ENCODE results near the gene WFS1.

Gene WFS1

GRCh38 chr4:6235901-6236640 lies 33.6 kb upstream of the WFS1 start:
- no peak for DNase-seq

GRCh38 chr4:6236816-6237390 lies 32.7 kb upstream of the WFS1 start:
- no peak for DNase-seq

GRCh38 chr4:6239486-6239885 lies 30.2 kb upstream of the WFS1 start:
- no peak for DNase-seq

- no peak for DNase-seq
Measured at GRCh38 chr4:6239968-6240367, 29.7 kb upstream of the WFS1 start.

- DNase-seq = no peak
Measured at GRCh38 chr4:6241062-6241845, 28.4 kb upstream of the WFS1 start.

- no peak for DNase-seq
Measured at GRCh38 chr4:6242271-6243029, 27.2 kb upstream of the WFS1 start.

- no peak for DNase-seq
Measured at GRCh38 chr4:6245246-6246169, 24.1 kb upstream of the WFS1 start.

GRCh38 chr4:6246170-6246634 lies 23.4 kb upstream of the WFS1 start:
- no peak for DNase-seq

- no peak for DNase-seq
Measured at GRCh38 chr4:6248394-6248793, 21.3 kb upstream of the WFS1 start.

- peak; percentile 25 to 27 for DNase-seq
Measured at GRCh38 chr4:6250235-6250983, 19.2 kb upstream of the WFS1 start.

- no peak for DNase-seq
Measured at GRCh38 chr4:6250984-6251295, 18.7 kb upstream of the WFS1 start.

GRCh38 chr4:6251365-6251764 lies 18.3 kb upstream of the WFS1 start:
- no peak for DNase-seq

GRCh38 chr4:6252051-6252450 lies 17.6 kb upstream of the WFS1 start:
- DNase-seq = no peak

- no peak for DNase-seq
Measured at GRCh38 chr4:6253111-6253510, 16.5 kb upstream of the WFS1 start.

- DNase-seq = no peak
Measured at GRCh38 chr4:6253961-6254360, 15.7 kb upstream of the WFS1 start.

- DNase-seq = no peak
Measured at GRCh38 chr4:6256141-6256540, 13.5 kb upstream of the WFS1 start.

- no peak for DNase-seq
Measured at GRCh38 chr4:6257247-6258025, 12.2 kb upstream of the WFS1 start.

- no peak for DNase-seq
Measured at GRCh38 chr4:6258026-6258360, 11.7 kb upstream of the WFS1 start.

- no peak for DNase-seq
Measured at GRCh38 chr4:6258741-6259140, 10.9 kb upstream of the WFS1 start.

GRCh38 chr4:6259886-6260285 lies 9.8 kb upstream of the WFS1 start:
- no peak for DNase-seq

- no peak for DNase-seq
Measured at GRCh38 chr4:6262176-6262575, 7.5 kb upstream of the WFS1 start.
